Neuronal stem cell (in vitro differentiated cells): ENCODE measurements around the gene TNIK.

Experiments used
- DNase-seq: peaks from one replicate; pipeline ENCODE4 v3.0.0-alpha.2; 2013; ENCODE audit warnings: low spot score
- H2AFZ ChIP-seq: one replicate; pipeline ENCODE4 v1.6.1; 2013; ENCODE audit warnings: mild to moderate bottlenecking, low read length, inconsistent platforms
- H2AK5ac ChIP-seq: 2 replicates; pipeline ENCODE4 v1.6.1; 2013; ENCODE audit warnings: low read depth, mild to moderate bottlenecking, inconsistent platforms, low read length, moderate library complexity, mixed read lengths
- H2BK120ac ChIP-seq: 2 replicates; pipeline ENCODE4 v1.6.1; 2013; ENCODE audit warnings: low read depth, mild to moderate bottlenecking, inconsistent platforms, low read length, moderate library complexity, mixed read lengths
- H2BK12ac ChIP-seq: one replicate; pipeline ENCODE4 v1.6.1; 2013; ENCODE audit warnings: low read length, inconsistent platforms
- H2BK15ac ChIP-seq: 2 replicates; pipeline ENCODE4 v1.6.1; 2013; ENCODE audit warnings: mild to moderate bottlenecking, low read length, inconsistent platforms, mixed read lengths
- H2BK5ac ChIP-seq: one replicate; pipeline ENCODE4 v1.6.1; 2013; ENCODE audit warnings: inconsistent platforms, mild to moderate bottlenecking, low read length, moderate library complexity
- H3K14ac ChIP-seq: one replicate; pipeline ENCODE4 v1.6.1; 2013; ENCODE audit warnings: low read length, inconsistent platforms
- H3K18ac ChIP-seq: 2 replicates; pipeline ENCODE4 v1.6.1; 2013; ENCODE audit warnings: low read length, inconsistent platforms
- H3K23ac ChIP-seq: 2 replicates; pipeline ENCODE4 v1.6.1; 2013; ENCODE audit warnings: low read depth, mild to moderate bottlenecking, mixed read lengths, low read length, inconsistent platforms; ENCODE audit not compliant: poor library complexity
- H3K27ac ChIP-seq: replicated peaks from 3 replicates; pipeline ENCODE4 v1.5.1; 2013; ENCODE audit warnings: low read length, inconsistent platforms
- H3K27me3 ChIP-seq, 3 experiments: 2 replicates each; pipeline ENCODE4 v1.6.1; 2013; ENCODE audit warnings: low read length in 3 of 3, mild to moderate bottlenecking in 2 of 3, inconsistent platforms in 1 of 3, low read depth in 1 of 3, mixed read lengths in 1 of 3, moderate library complexity in 1 of 3; ENCODE audit not compliant: control insufficient read depth in 3 of 3, insufficient read depth in 3 of 3
- H3K36me3 ChIP-seq, 2 donors: replicated peaks in 1 of 2; 2 replicates each; pipeline ENCODE4 v1.6.1; 2013; ENCODE audit warnings: low read length in 2 of 2; ENCODE audit not compliant: control insufficient read depth in 2 of 2, insufficient read depth in 2 of 2
- H3K4ac ChIP-seq: 2 replicates; pipeline ENCODE4 v1.6.1; 2013; ENCODE audit warnings: inconsistent platforms, mild to moderate bottlenecking, low read length, moderate library complexity
- H3K4me1 ChIP-seq, 2 donors: 1 replicate in 1 of 2; 2 replicates in 1 of 2; pipeline ENCODE4 v1.6.1; 2013; ENCODE audit warnings: low read length in 2 of 2, low read depth in 1 of 2; ENCODE audit not compliant: control insufficient read depth in 2 of 2, insufficient read depth in 1 of 2
- H3K4me2 ChIP-seq: one replicate; pipeline ENCODE4 v1.6.1; 2013; ENCODE audit warnings: mild to moderate bottlenecking, low read length, inconsistent platforms; ENCODE audit not compliant: insufficient read depth, poor library complexity, severe bottlenecking
- H3K4me3 ChIP-seq, 2 donors: 2 replicates each; pipeline ENCODE4 v1.5.1; 2013; ENCODE audit warnings: low read length in 2 of 2, mild to moderate bottlenecking in 2 of 2, inconsistent platforms in 1 of 2, moderate library complexity in 1 of 2
- H3K79me1 ChIP-seq: one replicate; pipeline ENCODE4 v1.6.1; 2013; ENCODE audit warnings: low read depth, mild to moderate bottlenecking, inconsistent platforms, low read length, moderate library complexity
- H3K9ac ChIP-seq: one replicate; pipeline ENCODE4 v1.6.1; 2013; ENCODE audit warnings: mild to moderate bottlenecking, low read depth, low read length, inconsistent platforms; ENCODE audit not compliant: poor library complexity
- H3K9me3 ChIP-seq, 2 donors: replicated peaks in 1 of 2; 2 replicates each; pipeline versions ENCODE3 to v1.6.1; 2013; ENCODE audit warnings: low read length in 2 of 2, mild to moderate bottlenecking in 2 of 2, inconsistent platforms in 1 of 2, low read depth in 1 of 2, mixed read lengths in 1 of 2, moderate library complexity in 1 of 2; ENCODE audit not compliant: control insufficient read depth in 2 of 2, insufficient read depth in 1 of 2
- H4K8ac ChIP-seq: one replicate; pipeline ENCODE4 v1.6.1; 2013; ENCODE audit warnings: low read depth, mild to moderate bottlenecking, inconsistent platforms, low read length, moderate library complexity
- H4K91ac ChIP-seq: one replicate; pipeline ENCODE4 v1.6.1; 2013; ENCODE audit warnings: low read length, low read depth, mild to moderate bottlenecking, inconsistent platforms; ENCODE audit not compliant: poor library complexity
- WGBS, 2 donors: extraction: QIAGEN DNeasy Blood & Tissue Kit; methylation state at CpG; one replicate each; pipeline ENCODE4 v1.1.7; 2013; ENCODE audit warnings: missing lambda C conversion rate in 2 of 2, mixed read lengths in 1 of 2; ENCODE audit not compliant: insufficient read length in 2 of 2, insufficient replicate concordance in 1 of 2; ENCODE audit errors: extremely low coverage in 2 of 2; 5-methylcytosine and 5-hydroxymethylcytosine counted together

TNIK gene

GRCh38 chr3:171505822-171506333 lies 45.7 kb upstream of the TNIK start:
- H3K27me3 ChIP-seq, result no peaks in the 10 kb centered on the region
- WGBS, 2 donors, result no CpG with 5 or more reads among the region's 2 CpGs
- H3K79me1 ChIP-seq, result no peaks in the 10 kb centered on the region
- H3K4ac ChIP-seq, result no peak overlapping the region
- H4K91ac ChIP-seq, result no peak overlapping the region
- H3K9me3 ChIP-seq, result no peaks in the 10 kb centered on the region
- no peak overlapping the region for H3K9ac ChIP-seq
- no peak overlapping the region for H2BK120ac ChIP-seq
- H3K18ac ChIP-seq, result no peak overlapping the region
- H3K4me2 ChIP-seq, result no peak overlapping the region
- no peaks in the 10 kb centered on the region for H3K4me1 ChIP-seq
- no peak overlapping the region for H4K8ac ChIP-seq
- H2AFZ ChIP-seq, result no peak overlapping the region
- no peak overlapping the region for H3K14ac ChIP-seq
- no peak overlapping the region for H2BK15ac ChIP-seq
- no peak overlapping the region for H2BK12ac ChIP-seq
- DNase-seq, result no peak
- H3K27ac ChIP-seq, result no peak overlapping the region
- H3K4me3 ChIP-seq, result no peak overlapping the region
- no peak overlapping the region for H2BK5ac ChIP-seq
- no peaks in the 10 kb centered on the region for H3K36me3 ChIP-seq
- H2AK5ac ChIP-seq, result no peak overlapping the region
- no peak overlapping the region for H3K23ac ChIP-seq

- H3K23ac ChIP-seq, result no peak overlapping the region
- H4K8ac ChIP-seq, result no peak overlapping the region
- H2BK15ac ChIP-seq, result no peak overlapping the region
- H3K14ac ChIP-seq, result no peak overlapping the region
- H3K9ac ChIP-seq, result no peak overlapping the region
- no peaks in the 10 kb centered on the region for H3K27me3 ChIP-seq
- H3K4me1 ChIP-seq, result peaks cover 0 to 3% of the 10 kb centered on the region in 2 donors
- no peak for DNase-seq
- H3K27ac ChIP-seq, result no peak overlapping the region
- no peak overlapping the region for H2BK5ac ChIP-seq
- H2AFZ ChIP-seq, result no peak overlapping the region
- no peak overlapping the region for H3K4ac ChIP-seq
- no peaks in the 10 kb centered on the region for H3K36me3 ChIP-seq
- no peaks in the 10 kb centered on the region for H3K9me3 ChIP-seq
- no peak overlapping the region for H2BK120ac ChIP-seq
- no peak overlapping the region for H3K4me3 ChIP-seq
- H3K18ac ChIP-seq, result no peak overlapping the region
- H3K4me2 ChIP-seq, result no peak overlapping the region
- no CpG with 5 or more reads among the region's 2 CpGs for WGBS, 2 donors
- no peak overlapping the region for H2AK5ac ChIP-seq
- H2BK12ac ChIP-seq, result no peak overlapping the region
- H3K79me1 ChIP-seq, result no peaks in the 10 kb centered on the region
- no peak overlapping the region for H4K91ac ChIP-seq
Measured at GRCh38 chr3:171504376-171504775, 44.2 kb upstream of the TNIK start.

- Histone ChIP-seq H3K36me3 (no peaks in the 10 kb centered on the region), H2BK12ac (no peak overlapping the region), H2AK5ac (no peak overlapping the region), H3K79me1 (no peaks in the 10 kb centered on the region), H2BK5ac (no peak overlapping the region), H2BK15ac (no peak overlapping the region), H3K27me3 (no peaks in the 10 kb centered on the region), H4K8ac (no peak overlapping the region), H3K27ac (no peak overlapping the region), H3K23ac (no peak overlapping the region), H3K18ac (no peak overlapping the region), H3K14ac (no peak overlapping the region), H3K9me3 (no peaks in the 10 kb centered on the region), H3K4ac (no peak overlapping the region), H2AFZ (no peak overlapping the region), H3K4me3 (no peak overlapping the region), H3K9ac (no peak overlapping the region), H3K4me1 (peaks cover 0 to 8% of the 10 kb centered on the region in 2 donors), H2BK120ac (no peak overlapping the region), H3K4me2 (no peak overlapping the region), H4K91ac (no peak overlapping the region)
- no CpG with 5 or more reads among the region's 1 CpG for WGBS, 2 donors
- no peak for DNase-seq
Measured at GRCh38 chr3:171503817-171504216, 43.6 kb upstream of the TNIK start.

GRCh38 chr3:171498921-171499320 lies 38.7 kb upstream of the TNIK start:
- Histone ChIP-seq H2AFZ (peak overlapping the region; percentile 17), H4K8ac (no peak overlapping the region), H3K9ac (no peak overlapping the region), H3K27me3 (no peaks in the 10 kb centered on the region), H3K9me3 (no peaks in the 10 kb centered on the region), H3K27ac (no peak overlapping the region), H2BK12ac (no peak overlapping the region), H4K91ac (no peak overlapping the region), H3K4me3 (no peak overlapping the region), H3K18ac (no peak overlapping the region), H3K4ac (no peak overlapping the region), H3K36me3 (no peaks in the 10 kb centered on the region), H3K79me1 (no peaks in the 10 kb centered on the region), H3K4me2 (no peak overlapping the region), H3K14ac (no peak overlapping the region), H2BK5ac (no peak overlapping the region), H2AK5ac (no peak overlapping the region), H3K23ac (no peak overlapping the region), H3K4me1 (peaks cover 0 to 19% of the 10 kb centered on the region in 2 donors), H2BK120ac (no peak overlapping the region), H2BK15ac (no peak overlapping the region)
- no peak for DNase-seq
- no CpG with 5 or more reads among the region's 1 CpG for WGBS, 2 donors
